ENCODE data around the gene PIH1D1. TPM values are rescaled to one million over a fixed set of nuclear protein-coding genes. Genes with fewer than 3 reads are reported as not detected.
A peak's percentile ranks its signal among the peaks of the same experiment; 100 is the strongest.

Gene PIH1D1
- total RNA-seq, 8 experiments from 2014 or later: 53.1 to 94.9 (median 76.4) TPM

DNA sequence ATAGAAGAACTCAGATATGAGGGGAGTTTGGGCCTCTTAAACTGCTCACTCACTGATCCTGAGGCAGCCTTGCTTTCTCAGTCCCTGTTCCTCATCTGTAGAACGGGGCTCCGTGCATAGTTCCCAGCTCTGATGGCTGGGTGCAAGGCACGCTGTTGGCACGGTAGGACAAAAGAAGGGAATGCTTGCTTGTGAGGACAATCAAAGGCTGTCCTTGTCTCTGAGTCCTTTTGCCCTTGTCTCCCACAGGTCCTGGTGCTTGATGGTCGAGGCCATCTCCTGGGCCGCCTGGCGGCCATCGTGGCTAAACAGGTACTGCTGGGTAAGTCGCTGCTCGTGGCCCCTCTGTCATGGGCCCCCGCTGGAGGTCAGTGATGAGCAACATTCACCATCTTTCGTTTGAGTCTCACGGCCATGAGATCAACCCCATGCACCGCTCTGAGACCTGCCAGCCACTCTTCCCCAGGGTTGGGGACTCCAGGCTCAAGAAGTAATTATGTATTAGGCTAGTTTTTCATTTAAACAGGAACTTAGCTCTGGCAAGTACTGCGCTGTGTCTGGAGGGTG, 38.1 kb upstream of the PIH1D1 start:
- H3K4me1 ChIP-seq (replicated peaks in 1 of 2): peaks cover 12 to 13% of the 10 kb centered on the region in 2 donors
- peak overlapping the region; percentile 6 to 91 for H3K27ac ChIP-seq
- peak in 1 of 8 experiments; percentile 3 for ATAC-seq (replicated peaks in 6 of 8)
- 0 to 100% (median 55%) methylated on average over 1 to 14 of the region's 15 CpGs; no CpG with 5 or more reads in 3 of the 10 experiments for WGBS, 10 experiments
- in situ Hi-C loops (cut with MboI; ENCODE audit: low pct_unique_long_range_greater_than_20kb in 2 of 9, low sequenced_read_pairs in 9 of 9, unreplicated experiment in 9 of 9): no loop called here
- peak overlapping the region in 4 of 5 donors; percentile 83 to 97 (median 90) for H3K4me3 ChIP-seq

DNA sequence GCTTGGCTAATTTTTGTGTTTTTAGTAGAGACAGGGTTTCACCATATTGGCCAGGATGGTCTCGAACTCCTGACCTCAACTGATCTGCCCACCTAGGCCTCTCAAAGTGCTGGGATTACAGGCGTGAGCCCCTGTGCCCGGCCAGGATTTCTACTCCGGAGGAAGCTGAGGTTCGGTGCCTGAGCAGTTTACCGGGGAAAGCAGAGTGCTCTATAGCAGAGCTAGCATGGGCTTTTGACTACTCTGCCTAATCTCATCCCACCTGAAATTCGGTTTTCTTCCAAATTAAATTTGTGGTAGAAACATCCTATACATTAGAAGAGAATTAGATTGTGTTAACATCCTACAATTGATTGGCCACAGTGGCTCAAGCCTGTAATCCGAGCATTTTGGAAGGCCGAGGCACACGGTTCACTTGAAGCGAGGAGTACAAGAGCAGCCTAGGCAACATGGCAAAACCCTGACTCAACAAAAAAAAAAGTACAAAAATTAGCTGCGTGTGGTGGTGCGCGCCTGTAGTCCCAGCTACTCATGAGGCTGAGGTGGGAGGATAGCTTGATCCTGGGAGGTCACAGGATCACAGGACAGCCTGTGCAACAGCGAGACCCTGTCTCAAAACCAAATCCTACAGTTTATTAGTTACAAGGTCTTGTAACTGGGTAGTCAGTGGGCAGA, 37.4 kb upstream of the PIH1D1 start:
- in situ Hi-C loops (cut with MboI; ENCODE audit: low pct_unique_long_range_greater_than_20kb in 2 of 9, low sequenced_read_pairs in 9 of 9, unreplicated experiment in 9 of 9): no loop called here
- peak overlapping the region; percentile 83 to 97 (median 85) for H3K4me3 ChIP-seq
- H3K27ac ChIP-seq: peak overlapping the region; percentile 89 to 91
- peaks cover 12 to 13% of the 10 kb centered on the region in 2 donors for H3K4me1 ChIP-seq (replicated peaks in 1 of 2)
- ATAC-seq (replicated peaks in 6 of 8): peak in 1 of 8 experiments; percentile 1
- 0 to 62% (median 34%) methylated on average over 3 to 14 of the region's 15 CpGs; no CpG with 5 or more reads in 2 of the 10 experiments for WGBS, 10 experiments

DNA sequence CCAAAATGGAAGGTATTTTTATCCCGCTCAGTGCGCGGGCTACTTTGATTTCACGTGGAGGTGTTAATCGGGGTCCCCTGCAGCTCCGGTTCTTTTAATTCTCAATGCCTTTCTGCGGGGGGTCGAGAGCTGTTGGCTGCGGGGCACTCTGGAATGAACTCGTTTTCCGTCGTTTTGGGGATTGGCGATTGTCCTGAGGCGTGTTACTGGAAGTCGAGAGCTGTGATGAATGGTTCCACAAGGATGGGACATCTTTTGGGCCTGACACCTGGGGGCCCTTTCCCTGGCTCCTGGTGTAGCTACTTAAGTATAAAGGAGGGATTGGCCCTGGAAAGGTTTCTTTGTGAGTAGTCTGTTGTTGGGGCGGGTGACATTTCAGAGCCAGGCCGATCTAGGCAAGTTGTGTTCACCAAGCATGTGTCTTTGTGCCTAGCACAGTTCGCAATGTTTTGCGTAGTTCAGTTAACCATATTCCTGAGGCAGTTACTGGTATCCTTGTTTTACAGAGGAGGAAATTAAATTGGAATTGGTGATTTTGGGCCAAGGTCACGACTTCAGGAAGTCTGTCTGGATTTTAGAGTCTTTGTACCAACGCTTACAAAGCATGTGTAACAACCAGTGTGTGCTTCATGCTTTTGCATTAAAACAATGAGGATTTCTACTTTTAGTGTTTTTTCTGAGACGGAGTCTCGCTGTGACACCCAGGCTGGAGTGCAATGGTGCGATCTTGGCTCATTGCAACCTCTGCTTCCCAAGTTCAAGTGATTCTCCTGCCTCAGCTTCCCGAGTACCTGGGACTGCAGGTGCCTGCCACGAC, 36.6 kb upstream of the PIH1D1 start:
- peak overlapping the region; percentile 83 to 97 (median 85) for H3K4me3 ChIP-seq
- H3K4me1 ChIP-seq (replicated peaks in 1 of 2): peaks cover 12 to 13% of the 10 kb centered on the region in 2 donors
- WGBS, 10 experiments: 0 to 1% (median 0%) methylated on average over 1 to 19 of the region's 26 CpGs; no CpG with 5 or more reads in 2 of the 10 experiments
- no peak for ATAC-seq (replicated peaks in 6 of 8)
- peak overlapping the region; percentile 89 to 91 for H3K27ac ChIP-seq
- in situ Hi-C loops (cut with MboI; ENCODE audit: low pct_unique_long_range_greater_than_20kb in 2 of 9, low sequenced_read_pairs in 9 of 9, unreplicated experiment in 9 of 9): no loop called here

DNA sequence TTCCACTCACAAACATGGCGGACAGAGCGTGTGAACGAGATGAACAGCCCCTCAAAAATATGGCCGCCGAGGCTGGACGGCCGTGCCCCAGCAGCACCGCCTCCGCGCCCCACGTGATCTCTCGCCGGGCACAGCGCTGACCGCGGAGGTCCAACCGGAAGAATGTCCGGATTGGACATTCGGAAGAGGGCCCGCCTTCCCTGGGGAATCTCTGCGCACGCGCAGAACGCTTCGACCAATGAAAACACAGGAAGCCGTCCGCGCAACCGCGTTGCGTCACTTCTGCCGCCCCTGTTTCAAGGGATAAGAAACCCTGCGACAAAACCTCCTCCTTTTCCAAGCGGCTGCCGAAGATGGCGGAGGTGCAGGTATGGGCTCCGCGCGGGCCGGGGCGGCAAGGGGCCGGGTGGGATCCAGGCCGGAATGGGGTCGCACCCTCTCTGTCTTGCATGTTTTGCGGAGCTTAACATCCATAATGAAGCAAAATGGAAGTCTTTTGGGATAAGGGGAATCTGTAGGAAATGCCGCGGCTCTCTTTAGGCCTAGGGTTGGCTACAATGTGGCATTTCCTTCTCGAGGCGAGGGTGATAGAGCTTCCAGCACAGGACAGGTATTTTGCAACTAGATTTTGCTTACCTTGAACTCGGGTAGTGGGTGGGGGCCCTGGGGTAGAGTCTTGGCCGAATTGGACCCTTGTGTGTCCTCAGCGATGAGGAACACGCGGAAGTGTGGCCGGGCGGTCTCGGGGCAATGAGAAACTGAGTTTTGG, 35.8 kb upstream of the PIH1D1 start, which contains the start of gene RPL13A:
Gene RPL13A (plus strand): TSS at position 332 of the 769 bp plus-strand sequence. CDS start 22 bp downstream, at position 354.
- peak within 1 kb of the TSS; percentile 89 to 91 for H3K27ac ChIP-seq
- H3K4me1 ChIP-seq (replicated peaks in 1 of 2): peaks cover 12 to 13% of the 10 kb centered on the region in 2 donors
- WGBS, 10 experiments: 0 to 5% (median 0%) methylated on average over 2 to 34 of the region's 57 CpGs; no CpG with 5 or more reads in 2 of the 10 experiments
- peak; percentile 85 to 97 (median 95) for ATAC-seq (replicated peaks in 6 of 8)
- in situ Hi-C loops (cut with MboI; ENCODE audit: low pct_unique_long_range_greater_than_20kb in 2 of 9, low sequenced_read_pairs in 9 of 9, unreplicated experiment in 9 of 9): no loop called here
- peak within 1 kb of the TSS; percentile 83 to 97 (median 85) for H3K4me3 ChIP-seq

DNA sequence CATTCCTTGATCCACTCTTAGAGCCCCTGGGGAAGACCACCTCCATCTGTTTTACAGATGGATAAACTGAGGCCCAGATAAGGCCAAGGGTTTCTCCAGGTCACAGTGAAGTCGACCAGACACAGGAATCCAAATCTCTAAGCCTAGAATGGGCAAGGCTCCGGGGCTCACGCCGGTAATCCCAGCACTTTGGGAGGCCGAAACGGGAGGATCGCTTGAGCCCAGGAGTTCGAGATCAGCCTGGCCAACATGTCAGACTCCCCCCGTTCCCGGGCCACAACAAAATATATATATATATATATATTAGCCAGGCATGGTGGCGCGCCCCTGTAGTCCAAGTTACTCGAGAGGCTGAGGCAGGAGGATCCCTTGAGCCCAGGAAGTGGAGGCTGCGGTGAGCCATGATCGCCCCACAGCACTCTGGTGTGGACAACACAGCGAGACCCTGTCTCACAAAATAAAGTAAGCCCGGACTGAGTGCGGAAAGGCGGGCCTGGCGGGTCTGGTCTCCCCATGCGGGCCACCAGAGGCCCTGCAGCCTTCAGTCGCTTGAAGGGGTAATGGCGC, 35.2 kb upstream of the PIH1D1 start:
- H3K27ac ChIP-seq: peak overlapping the region; percentile 54 to 85
- ATAC-seq (replicated peaks in 6 of 8): no peak
- peak overlapping the region in 3 of 5 donors; percentile 12 to 18 (median 16) for H3K4me3 ChIP-seq
- WGBS, 10 experiments: 38 to 95% (median 73%) methylated on average over 7 to 9 of the region's 23 CpGs; no CpG with 5 or more reads in 7 of the 10 experiments
- H3K4me1 ChIP-seq (replicated peaks in 1 of 2): peaks cover 12 to 13% of the 10 kb centered on the region in 2 donors
- in situ Hi-C loops (cut with MboI; ENCODE audit: low pct_unique_long_range_greater_than_20kb in 2 of 9, low sequenced_read_pairs in 9 of 9, unreplicated experiment in 9 of 9): no loop called here

DNA sequence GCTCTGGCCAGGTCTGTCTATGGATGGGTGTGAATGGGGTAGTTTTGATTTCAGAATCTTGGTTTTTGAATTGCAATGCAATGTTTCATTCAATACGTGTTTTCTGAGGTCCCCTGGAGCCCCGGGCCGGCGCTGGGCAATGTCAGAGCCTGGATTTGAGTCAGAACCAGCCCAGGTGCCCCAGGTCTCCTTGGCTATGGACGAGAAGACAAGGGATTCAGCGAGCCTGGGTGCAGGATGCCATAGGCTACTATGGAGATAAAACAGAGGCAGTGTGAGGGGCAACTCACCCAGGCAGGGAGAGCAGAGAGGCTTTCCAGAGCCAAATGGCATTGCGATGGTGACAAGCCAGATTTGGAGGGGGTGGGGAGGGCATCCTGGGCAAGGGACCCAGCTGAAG, 34.6 kb upstream of the PIH1D1 start:
- in situ Hi-C loops (cut with MboI; ENCODE audit: low pct_unique_long_range_greater_than_20kb in 2 of 9, low sequenced_read_pairs in 9 of 9, unreplicated experiment in 9 of 9): no loop called here
- 56 to 100% (median 100%) methylated on average over 1 to 4 of the region's 7 CpGs; no CpG with 5 or more reads in 5 of the 10 experiments for WGBS, 10 experiments
- ATAC-seq (replicated peaks in 6 of 8): no peak
- no peak overlapping the region for H3K27ac ChIP-seq
- H3K4me3 ChIP-seq: no peak overlapping the region
- peaks cover 12 to 13% of the 10 kb centered on the region in 2 donors for H3K4me1 ChIP-seq (replicated peaks in 1 of 2)

DNA sequence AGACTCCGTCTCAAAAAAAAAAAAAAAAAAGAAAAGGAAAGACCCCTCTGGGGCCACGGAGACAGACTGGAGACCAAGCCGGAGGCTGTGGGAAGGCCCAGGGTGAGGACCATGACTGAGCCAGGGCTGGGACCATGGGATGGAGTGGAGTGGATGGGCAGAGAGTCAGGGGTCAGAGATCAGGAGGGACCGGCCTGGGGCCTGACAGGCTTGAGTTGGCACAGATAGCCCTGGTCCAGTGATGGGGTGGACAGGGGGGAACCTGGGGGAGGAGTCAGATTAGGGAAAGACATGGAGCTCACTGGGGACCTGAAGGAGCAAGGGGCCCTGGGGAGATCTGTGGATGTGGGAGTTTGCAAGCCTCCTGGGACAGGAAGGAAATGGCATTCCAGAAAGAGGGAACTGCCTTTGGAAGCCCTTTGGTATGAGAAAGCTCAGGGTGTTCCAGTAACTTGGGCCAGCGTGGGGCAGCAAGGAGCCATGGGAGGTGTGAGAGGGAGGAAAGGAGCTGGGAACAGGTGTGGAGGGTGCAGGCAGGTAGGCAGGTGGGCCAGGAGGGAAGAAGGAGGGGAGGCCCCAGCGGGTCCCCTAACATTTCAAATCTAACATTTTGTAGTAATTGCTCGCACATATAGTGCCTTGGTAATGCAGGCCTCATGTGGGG, 29.5 kb upstream of the PIH1D1 start:
- no peak overlapping the region for H3K4me3 ChIP-seq
- ATAC-seq (replicated peaks in 6 of 8): peak in 1 of 8 experiments; percentile 7
- no peak overlapping the region for H3K27ac ChIP-seq
- WGBS, 10 experiments: 80 to 100% (median 83%) methylated on average over 1 to 4 of the region's 7 CpGs; no CpG with 5 or more reads in 4 of the 10 experiments
- in situ Hi-C loops (cut with MboI; ENCODE audit: low pct_unique_long_range_greater_than_20kb in 2 of 9, low sequenced_read_pairs in 9 of 9, unreplicated experiment in 9 of 9): no loop called here
- H3K4me1 ChIP-seq (replicated peaks in 1 of 2): no peaks in the 10 kb centered on the region

DNA sequence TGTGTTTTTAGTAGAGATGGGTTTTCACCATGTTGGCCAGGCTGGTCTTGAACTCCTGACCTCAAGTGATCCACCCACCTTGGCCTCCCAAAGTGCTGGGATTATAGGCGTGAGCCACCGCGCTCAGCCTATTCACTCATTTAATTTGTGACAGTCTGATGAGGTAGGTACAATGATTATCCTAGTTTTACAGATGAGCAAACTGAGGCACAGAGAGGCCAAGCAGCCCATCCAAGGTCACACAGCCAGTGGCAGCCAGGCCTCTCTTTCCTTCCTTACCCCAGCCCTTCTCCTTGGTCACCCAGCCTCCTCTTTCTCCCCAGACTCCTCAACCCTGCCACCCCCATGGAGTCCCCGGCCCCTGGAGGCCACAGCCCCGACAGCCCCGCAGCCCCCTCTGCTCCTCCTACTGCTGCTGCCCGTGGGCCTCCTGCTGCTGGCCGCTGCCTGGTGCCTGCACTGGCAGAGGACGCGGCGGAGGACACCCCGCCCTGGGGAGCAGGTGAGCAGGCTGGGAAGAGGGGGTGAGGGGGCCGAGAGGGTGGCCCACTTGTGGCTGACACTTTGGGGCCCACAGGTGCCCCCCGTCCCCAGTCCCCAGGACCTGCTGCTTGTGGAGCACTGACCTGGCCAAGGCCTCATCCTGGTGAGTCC, 28.5 kb upstream of the PIH1D1 start:
- 93 to 100% (median 100%) methylated on average over 2 to 3 of the region's 14 CpGs; no CpG with 5 or more reads in 7 of the 10 experiments for WGBS, 10 experiments
- no peak for ATAC-seq (replicated peaks in 6 of 8)
- H3K4me3 ChIP-seq: no peak overlapping the region
- H3K4me1 ChIP-seq (replicated peaks in 1 of 2): no peaks in the 10 kb centered on the region
- no peak overlapping the region for H3K27ac ChIP-seq
- in situ Hi-C loops (cut with MboI; ENCODE audit: low pct_unique_long_range_greater_than_20kb in 2 of 9, low sequenced_read_pairs in 9 of 9, unreplicated experiment in 9 of 9): no loop called here

DNA sequence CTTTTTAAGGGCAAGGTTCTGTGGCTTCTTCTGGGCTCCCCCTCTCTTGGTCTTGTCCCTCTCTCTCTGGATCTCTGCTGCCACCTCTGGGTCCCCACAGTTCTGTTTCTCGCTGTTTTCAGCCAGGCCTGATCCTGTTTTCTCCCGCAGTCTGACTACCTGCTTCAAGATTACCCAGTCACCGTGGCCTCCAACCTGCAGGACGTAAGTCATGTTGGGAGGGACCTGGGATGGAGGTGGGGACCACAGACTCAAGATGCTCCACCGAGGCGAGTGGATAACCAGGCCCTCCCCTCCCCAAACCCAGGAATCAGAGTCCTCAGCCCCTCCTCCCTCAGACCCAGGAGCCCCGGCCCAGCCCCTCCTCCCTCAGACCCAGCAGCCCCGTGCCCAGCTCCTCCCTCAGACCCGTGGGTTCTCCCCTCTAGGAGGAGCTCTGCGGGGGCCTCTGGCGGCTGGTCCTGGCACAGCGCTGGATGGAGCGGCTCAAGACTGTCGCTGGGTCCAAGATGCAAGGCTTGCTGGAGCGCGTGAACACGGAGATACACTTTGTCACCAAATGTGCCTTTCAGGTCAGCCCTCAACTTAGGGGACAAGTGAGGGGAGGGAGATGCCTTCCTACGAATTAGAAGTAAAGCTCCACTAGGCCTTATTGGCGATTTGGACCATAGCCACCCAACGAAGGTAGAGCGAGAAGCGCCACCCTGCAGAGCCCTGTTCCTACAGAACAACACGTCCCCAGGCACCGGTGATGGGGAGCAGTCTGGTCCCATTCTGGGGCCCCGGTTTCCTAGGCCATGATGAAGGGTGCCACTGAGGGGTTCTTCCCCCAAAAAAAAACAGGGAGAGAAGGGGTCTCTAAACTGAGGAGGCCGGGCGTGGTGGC, 24.6 kb upstream of the PIH1D1 start:
- ATAC-seq (replicated peaks in 6 of 8): peak; percentile 24 to 89 (median 85)
- Histone ChIP-seq H3K4me3 (no peak overlapping the region), H3K27ac (no peak overlapping the region), H3K4me1 (replicated peaks in 1 of 2) (no peaks in the 10 kb centered on the region)
- 0 to 100% (median 48%) methylated on average over 1 to 5 of the region's 27 CpGs; no CpG with 5 or more reads in 4 of the 10 experiments for WGBS, 10 experiments
- in situ Hi-C loops (cut with MboI; ENCODE audit: low pct_unique_long_range_greater_than_20kb in 2 of 9, low sequenced_read_pairs in 9 of 9, unreplicated experiment in 9 of 9): no loop called here

DNA sequence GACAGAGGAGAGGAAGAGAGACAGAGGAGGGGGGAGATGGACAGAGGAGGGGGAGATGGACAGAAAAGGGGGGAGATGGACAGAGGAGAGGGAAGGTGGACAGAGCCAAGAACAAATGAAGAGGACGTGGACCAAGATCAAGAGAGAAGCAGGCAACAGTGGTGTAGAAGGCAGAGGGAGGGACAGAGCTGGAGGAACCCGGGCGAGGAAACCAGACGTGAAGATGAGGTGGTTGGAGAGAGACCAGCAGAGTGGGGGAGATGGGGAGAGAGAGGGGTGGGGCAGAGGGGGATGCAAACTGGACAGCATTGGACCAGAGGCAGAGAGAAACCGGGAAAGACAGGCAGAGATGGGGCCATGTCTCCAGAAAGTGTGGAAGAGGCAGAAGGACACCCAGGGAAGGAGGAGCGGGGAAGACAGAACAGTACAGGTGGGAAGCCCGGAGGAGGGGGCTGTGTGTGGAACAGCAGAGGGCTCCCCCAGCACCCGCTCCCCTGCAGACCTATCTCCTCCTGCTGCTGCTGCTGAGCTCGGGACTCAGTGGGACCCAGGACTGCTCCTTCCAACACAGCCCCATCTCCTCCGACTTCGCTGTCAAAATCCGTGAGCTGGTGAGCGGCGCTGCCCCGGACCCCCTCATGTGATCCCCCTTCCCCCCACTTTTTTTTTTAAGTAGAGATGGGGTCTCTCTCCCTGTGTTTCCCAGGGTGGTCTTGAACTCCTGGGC, 23.7 kb upstream of the PIH1D1 start:
- H3K27ac ChIP-seq: no peak overlapping the region
- H3K4me3 ChIP-seq: no peak overlapping the region
- 83% methylated on average over 1 of the region's 15 CpGs; no CpG with 5 or more reads in 9 of the 10 experiments for WGBS, 10 experiments
- in situ Hi-C loops (cut with MboI; ENCODE audit: low pct_unique_long_range_greater_than_20kb in 2 of 9, low sequenced_read_pairs in 9 of 9, unreplicated experiment in 9 of 9): no loop called here
- no peak for ATAC-seq (replicated peaks in 6 of 8)
- no peaks in the 10 kb centered on the region for H3K4me1 ChIP-seq (replicated peaks in 1 of 2)

Measured in motor neuron (in vitro differentiated cells).